Dermis microvascular lymphatic vessel endothelial cell (primary cell): Measurements from ENCODE around the gene SHANK1. TPM values are rescaled to one million over a fixed set of nuclear protein-coding genes. Genes with fewer than 3 reads are reported as not detected.

Source experiments
- DNase-seq, 2 donors: peaks; one replicate each; pipeline versions ENCODE4 v3.0.0 to v3.0.0-alpha.2; 2010; ENCODE audit warnings: low read depth in 2 of 2
- total RNA-seq: library from RNA; depleted of rRNA; stranded (reverse); fragments of >200 nt; gene quantifications from 2 replicates; pipeline ENCODE4 v1.2.1, GENCODE V29; 2014

The SHANK1 gene
- total RNA-seq, 1 donor from 2014 or later = 0.13 TPM

DNA sequence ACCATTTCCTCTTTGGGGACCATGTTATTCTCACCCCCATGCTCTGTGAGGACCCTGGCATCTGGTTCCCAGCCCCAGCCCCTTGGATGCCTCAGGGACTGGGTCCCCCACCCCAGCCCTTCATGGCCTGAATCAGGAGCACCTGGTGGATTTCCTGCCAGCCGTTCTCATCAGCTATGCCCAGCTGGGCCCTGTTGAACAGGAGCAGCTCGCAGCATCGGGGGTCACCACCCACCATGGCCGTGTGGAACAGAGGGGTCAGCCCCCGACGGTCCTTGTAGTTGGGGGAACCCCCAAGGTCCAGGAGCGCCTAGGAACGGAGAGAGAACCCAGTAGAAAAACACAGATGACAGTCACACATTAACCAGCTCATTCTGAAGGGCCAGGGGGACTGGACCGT is 7.8 kb downstream of the SHANK1 start:
- DNase-seq = no peak

DNA sequence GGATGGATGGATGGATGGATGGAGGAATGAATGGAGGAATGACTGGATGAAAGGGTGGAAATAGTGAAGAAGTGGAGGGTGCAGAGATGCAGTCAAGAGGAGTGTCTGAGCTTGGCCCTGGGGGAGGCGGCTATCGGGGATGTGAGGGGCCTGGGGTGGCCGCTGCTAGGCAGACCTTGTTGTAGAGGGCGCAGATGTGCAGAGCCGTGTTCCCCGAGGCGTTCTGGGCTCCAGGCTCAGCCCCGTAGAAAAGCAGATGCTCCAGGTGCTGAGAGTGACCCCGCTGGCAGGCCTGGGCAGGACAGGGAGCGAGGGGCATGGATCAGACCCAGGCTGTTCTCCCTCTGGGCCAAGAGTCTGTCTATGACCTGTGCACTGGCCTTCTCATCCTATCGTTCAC is 8.4 kb downstream of the SHANK1 start:
- no peak for DNase-seq

DNA sequence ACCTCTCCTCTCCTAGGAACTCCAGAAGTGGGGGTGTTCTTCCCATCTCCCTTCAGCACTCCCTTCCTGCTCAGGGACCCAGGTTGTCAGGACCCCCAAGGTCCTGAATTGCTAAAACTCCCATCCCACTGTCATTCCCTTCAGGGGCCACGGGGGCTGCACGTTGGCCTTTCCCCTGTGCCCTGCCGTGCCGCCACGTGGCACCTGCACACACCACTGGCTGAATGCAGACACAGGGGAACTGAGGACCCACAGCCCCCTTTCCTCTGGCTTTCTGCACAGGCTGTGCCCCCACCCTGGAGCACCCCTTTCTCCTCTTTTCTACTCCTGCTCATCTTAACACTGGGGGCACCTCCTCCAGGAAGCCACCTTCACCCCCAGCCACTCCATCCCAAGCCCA is 9.0 kb downstream of the SHANK1 start:
- DNase-seq = no peak

DNA sequence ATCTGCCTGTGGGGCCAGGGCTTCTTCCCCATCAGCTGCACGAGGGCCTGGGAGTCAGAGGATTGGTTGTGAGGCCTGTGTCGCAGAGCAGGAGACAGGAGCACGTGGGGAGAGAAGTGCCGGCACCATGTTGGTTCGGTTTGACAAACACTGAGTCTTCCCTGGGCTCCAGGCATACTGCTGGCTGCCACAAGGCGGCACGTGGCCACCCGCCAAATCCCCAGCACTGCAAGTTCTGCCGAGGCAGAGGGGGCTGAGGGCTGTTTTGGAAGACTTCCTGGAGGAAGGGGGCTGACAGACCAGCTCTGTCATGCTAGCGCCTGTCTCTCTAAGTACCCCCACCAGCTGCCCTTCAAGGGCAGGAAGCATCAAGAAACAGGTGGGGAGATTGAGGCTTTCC is 9.5 kb downstream of the SHANK1 start:
- DNase-seq = no peak

DNA sequence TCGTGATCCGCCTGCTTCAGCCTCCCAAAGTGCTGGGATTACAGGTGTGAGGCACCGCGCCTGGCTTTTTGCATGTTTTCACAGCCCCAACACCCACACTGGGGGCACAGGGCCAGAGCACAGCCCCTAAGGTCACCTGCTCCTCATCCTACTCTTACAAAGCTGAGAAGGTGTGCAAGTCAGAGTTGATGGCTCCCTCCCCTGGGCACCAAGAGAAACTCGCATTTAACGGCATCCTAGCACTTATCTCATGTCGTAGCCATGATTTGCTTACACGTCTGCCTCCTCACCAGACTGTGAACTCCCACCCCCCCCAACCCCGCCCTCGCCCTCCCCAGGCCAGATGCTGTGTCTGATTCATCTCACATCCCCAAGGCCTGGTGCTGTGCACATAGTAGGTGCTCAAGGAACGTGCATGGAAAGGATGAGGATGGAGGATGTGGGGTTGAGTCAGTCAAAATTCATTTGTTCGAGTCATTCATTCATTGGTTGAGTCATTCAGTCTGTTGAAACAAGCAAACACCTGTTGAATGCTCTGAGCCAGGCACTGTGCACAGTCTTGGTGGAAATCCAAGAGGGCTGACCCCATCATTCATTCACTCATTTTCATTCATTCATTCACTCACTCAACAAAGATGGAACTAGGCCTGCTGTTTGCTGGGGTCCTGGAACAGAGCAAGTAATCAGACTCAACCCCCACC is 11.3 kb downstream of the SHANK1 start:
- no peak for DNase-seq

DNA sequence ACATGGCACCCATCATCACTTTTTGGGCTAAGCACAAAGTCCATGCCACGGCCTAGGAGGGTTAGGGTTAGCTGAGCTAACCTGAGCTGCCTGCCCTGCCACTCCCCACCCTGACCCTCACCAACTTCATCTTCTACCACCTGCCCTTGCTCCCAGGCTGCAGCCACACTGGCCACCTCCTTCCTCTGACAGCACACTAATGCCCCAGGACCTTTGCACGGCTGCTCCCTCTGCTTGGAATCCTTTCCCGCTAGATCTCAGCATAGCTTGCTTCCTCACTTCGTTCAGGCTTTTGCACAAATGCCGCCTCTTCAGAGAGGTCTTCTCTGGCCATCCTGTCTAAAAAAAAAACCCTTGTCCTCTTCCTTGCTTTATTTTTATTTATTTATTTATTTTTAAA is 13.2 kb downstream of the SHANK1 start:
- DNase-seq = no peak

DNA sequence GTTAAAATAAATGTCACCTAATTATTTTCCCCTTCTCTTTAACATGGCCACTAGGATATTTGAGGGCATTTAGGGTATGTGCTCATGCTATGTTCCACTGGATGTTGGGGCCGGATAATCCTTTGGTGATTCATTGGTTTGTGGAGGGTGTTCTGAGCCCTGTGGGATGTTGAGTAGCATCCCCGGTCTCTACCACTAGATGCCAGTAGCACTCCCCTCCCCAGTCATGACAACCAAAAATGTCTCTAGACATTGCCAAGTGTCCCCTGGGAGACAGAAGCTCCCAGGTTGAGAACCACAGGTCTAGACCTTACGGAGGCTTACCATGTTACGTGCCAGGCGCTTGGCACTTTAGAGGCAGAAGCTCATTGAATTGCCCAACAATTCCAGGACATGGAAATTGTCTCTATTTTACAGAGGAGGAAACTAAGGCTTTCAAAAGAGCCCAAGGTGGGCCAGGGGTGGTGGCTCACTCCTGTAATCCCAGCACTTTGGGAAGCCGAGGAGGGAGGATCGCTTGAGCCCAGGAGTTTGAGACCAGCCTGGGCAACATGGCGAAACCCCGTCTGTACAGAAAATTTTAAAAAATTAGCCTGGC is 14.1 kb downstream of the SHANK1 start:
- peak in 1 of 2 donors; percentile 57 for DNase-seq

DNA sequence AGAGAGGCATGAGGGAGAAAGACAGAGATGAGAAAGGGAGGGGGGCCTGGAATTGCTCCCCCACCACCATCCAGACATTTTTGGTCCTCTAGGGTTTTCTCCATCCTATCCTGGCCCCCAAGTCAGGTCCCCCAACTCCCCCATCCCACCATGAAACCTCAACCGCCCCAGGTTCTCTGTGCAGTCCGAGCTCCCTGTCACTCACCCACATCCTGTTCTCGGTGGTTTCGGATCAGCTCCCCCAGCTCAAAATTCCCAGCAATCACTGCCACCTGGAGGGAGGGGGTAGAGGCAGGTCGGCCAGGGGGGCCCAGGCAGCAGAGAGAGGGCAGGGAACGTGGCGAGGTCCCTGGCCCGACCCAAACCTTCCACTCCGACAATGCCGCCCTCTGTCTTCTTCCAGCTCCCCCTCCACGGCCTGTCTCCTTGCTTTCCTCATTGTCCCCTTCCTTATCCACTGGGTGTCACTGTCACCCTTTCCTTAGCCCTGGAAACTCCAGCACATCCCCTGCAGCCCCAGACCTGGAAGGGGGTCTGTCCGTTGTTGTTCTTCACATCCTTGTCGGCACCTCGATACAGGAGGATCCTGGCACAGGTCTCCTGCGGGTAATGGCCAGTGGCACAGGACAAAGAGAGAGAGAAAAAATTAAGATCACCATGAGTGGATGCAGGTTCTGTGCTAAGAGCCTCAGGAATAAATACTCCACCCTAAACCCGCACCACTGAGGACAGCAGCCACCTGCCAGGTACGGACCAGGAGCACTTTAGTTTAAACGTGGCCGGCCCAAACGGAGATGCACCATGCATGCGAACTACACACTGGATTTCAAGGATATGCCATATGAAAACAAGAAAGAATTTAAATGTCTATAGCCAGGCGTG is 15.4 kb downstream of the SHANK1 start:
- DNase-seq = no peak

DNA sequence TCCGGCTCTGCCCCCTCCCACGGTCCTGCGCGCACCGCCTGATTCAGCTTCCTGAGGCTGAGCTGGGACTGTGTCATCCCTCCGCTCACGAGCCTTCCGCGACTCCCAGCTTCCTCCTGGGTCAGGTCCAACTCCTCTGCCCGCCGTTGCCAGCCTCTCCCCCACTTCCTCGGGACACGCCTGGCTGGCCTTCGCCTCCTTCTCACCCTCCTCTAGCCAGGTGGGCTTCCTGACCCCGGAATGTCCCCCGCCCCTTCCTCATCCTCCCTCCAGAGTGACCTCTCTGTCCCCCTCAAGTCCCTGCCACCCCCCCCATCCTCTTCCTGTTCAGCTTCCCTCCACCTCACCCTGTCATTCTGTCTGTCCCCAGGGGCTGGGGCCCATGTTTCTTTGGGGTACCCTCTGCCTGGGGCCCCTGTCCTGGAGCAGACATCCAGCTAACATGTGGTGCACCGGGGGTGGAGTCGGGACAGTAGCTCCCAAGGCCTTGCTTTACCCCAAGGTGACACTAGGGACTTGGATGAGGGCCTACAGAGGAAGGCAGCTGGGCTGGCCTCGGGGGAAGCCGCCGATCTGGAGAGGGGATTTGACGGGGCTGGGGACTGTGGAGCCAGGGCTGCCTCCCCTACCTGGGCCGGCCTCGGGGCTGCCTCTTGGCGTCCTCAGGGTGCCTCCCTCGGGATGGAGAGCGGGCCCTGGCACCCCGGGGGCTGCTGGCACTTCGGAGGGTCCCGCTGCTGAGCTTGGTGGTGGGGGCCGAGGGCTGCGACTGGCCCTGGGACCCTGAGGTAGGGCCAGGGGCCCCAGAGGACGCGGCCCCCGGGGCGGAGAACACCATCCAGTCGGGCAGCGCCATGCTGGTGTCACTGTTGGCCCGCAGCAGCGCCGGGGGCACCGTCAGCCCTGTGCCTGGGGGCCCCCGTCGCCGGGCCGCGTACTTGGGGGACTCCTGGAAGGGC is 16.5 kb downstream of the SHANK1 start:
- peak in 1 of 2 donors; percentile 59 for DNase-seq

DNA sequence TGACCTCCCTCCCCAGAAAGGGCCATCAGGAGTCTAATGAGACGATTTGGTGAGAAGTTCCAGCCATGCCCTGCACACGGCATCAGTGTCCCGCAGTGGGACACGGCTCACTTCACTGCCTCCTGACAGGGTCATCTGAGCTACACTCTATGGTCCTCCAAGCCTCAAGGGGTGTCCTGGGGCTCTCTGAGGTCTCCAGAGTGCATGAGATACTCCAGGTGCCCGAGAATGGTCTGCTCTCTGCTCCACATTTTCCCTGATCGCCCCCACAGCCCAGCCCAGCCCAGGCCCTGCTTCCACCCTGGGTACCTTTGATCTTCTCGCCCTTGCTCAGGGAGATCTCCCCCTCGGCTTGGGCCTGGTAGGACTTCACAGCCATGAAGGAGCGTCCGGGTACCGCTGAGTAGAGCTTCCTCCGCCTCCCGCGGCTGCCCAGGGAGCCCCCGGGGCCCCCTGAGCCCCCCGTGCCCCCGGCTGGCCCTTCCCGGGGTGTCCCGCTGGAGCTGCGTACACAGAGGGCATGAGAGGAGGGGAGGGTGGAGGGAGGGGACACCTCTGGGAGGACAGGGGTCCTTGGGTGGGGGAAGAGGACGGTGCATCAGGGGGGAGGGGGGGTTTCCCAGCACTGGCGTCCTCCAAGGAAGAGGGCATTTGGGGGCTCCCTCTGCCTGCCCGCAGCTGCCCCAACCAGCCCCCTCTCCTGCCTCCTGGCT is 17.3 kb downstream of the SHANK1 start:
- no peak for DNase-seq

DNA sequence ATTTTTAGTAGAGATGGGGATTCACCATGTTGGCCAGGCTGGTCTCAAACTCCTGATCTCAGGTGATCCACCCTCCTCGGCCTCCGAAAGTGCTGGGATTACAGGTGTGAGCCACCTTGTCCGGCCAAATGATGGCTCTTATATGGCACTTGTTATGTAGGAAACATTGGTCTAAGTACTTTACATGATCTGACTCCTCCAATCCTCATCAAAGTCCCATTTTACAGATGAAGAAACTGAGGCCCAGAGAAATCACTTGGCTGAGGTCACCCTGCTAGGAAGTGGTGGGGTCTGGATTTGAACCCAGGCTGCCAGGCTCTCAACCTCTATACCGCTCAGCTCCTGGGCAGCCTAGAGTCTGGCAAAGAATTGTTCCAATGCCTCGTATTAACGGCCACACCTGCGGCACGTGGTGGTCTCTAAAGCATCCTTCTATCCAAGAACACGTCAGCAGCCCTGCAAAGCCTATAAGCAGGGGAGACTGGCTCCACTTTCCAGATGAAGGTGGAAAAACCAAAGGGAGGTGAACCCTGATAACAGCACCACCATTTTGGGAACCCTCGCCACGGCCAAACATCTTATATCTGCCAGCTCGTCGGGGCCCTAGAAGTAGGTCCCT is 18.1 kb downstream of the SHANK1 start:
- DNase-seq = no peak

DNA sequence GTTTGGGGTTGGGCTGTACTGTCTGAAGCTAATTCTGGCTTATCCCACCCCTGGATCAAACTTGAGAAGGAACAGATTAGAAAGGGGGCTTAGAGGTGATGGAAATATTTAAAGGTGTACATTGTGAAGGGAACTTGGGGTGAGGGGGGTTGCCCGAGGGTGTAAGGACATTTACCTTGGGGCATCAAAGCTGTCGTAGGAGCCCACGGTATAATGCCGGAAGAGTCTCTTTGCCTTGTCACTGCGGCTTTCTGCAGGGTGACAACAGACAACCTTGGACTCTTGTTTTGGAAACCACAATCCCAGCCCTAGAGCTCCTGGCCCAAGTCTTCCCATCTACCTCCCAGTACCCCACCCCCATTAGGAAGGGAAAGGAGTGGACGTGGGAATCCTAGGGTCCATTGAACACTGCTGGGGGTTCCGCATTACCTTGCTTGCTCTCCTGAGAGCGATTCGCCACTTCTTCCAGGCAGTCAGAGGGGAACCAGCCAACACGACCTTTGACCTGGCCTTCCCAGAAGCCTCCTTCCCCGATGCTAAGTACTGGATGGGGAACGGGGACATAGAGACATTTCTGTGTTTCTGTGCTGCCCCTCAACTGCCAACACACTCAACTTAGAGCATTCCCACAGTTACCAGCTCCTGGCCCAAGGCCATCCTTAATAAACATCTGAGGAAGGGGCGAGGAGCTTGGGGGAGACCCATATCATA is 22.0 kb downstream of the SHANK1 start:
- no peak for DNase-seq

DNA sequence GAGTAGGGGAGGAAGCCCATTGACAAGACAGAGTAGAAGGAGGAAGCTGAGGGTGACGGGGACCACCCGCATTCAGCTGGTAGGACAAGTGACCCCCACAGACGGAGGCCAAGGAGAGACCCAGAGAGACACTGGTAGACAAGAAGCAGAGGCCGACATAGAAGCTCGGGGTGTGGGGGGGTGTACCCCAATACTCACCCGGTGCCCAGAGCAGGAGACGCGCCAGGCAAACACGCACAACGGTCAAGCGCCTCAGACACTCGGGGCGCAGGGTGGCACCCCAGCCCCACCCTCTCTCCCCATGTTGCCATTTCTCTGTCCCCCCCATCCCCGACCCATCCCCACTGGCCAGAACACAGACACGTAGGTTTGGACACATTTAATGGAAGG is 23.5 kb downstream of the SHANK1 start:
- no peak for DNase-seq

DNA sequence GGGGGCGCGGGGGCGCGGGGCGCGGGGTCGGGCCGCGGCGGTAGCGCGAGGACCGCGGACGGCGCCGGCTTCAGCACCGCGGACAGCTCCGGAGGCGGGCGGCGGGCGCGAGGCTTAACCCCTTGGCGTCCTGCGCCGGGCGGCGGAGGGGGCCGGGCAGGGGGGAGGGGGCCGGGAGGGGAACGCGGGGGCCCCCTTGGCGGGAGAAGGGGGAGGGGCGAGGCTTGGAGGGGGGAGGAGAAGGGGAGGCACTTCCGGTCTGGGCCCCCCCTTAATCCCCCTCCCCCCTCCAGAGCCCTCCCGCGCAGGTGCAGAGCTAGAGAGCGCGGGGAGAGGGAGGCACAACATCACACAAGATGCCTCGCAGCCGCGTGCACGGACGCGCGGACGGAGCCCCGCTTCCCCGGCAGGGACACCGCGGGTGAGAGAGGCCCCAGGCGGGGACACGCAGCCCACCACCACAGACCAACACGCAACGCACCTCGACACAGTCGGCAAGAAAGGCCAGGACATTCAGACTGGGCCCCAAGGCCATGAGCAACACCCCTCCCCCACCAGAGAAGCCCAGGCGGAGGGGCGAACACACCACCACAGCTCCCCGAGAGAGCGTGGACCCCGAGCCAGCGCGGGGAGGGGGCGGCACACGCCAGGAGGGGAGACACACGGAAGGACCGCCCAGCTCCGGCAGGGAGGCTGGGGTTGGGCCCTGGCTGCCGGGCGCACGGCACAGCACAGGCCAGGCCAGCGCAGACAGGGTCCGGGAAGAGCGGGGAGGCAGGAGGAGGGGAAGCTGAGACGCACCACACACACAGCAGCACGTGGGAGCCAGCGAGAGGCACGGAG is 24.1 kb downstream of the SHANK1 start:
- DNase-seq = peak in 1 of 2 donors; percentile 28

DNA sequence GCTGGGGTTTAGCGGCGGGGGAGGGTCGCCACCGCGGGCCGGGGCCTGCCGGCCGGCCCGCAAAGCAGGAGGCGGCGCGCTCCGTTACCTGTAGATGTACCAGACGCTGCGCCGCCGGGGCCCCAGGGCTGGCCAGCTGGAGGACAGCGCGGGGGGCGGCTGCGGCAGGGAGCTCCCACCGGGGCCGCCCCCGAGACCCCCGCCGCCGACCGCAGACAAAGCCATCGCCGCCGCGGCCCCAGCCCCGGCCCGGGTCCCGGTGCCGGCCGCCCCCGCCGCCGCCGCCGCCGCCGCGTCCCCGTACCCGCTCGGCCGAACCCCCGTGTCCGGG is 24.8 kb downstream of the SHANK1 start:
- no peak for DNase-seq

DNA sequence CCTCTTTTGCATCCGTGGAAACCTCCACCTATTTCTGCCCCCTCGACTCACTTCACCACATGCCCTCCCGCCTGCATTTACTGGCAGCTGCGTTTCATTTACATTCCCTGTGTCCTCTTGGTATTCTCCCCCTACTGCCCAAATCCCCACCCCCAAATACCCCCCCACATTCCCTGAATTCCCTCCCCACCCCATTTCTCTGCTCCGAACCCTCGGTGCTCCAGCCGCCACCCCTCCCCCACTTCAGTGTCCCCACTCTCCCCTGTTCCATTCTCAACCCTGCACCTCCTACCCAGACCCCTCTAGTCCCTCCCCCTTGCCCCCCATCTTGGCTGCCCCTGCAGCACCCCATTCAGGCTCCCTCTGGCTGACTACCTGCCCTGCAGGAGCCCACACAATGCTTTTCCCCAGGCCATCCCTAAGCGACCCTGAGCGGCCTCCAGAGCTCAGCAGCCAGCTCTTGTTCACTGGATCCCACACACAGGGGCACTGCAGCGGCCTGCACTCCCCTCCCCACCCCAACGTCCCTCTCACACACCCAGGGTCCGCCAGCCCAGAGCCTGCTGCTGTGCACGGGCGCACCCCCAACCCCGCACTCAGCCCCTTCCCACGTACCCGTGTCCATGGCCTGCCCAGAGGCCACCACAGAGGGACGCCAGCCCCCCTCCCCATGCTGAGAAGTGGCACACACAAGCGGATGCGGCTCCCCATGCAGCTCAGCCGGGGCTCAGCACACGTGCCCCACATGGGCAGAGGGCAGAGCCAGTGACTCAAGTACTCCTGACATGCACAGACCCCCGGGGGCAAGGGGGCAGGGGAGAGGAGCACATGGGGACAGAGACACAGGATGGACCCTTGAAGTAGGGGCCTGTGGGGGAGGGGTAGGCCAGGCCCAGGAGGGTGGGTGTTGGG is 26.3 kb downstream of the SHANK1 start:
- no peak for DNase-seq

DNA sequence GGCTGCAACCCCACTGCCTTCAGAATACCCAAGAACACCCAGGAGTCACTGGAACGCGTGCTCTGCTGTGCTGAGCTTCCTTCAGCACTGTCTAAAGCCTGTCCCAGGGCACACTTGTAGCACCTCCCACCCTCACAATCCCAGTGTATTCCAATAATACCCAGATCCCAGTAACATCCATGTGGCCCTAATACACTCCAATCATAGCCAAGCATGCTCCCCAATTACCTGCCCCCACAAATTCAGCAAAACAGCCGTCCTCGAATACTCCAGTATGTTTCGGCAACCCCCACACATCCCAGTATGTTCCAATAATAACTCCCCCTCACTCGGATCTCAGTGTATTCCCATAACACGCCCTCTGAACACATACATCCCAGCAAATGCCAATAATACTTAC is 29.2 kb downstream of the SHANK1 start:
- no peak for DNase-seq

DNA sequence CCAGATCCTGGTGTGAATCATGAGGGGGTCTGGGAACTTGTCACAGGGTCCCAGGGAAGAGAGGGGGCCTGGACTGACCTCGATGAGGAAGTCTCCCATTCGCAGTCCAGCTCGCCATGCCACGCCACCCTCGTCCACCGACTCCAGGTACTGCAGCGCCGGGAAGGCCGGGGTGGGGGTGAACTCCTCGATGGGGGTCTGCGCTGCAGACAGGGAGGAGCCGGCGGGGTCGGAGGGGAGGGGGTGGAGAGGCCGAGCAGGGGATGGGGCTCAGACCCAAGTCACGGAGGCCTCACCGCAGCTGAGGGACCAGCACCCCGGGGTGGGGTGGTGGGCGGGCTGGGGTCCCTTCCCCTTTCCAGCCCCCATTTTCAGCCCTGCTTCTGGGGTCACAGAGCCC is 30.8 kb downstream of the SHANK1 start:
- no peak for DNase-seq
